Activated CD4-positive, alpha-beta T cell treated with anti-CD3 and anti-CD28 coated beads, Interleukin-2, amount 50 U/mL, for 48 hours (primary cell): ENCODE data around the gene EHMT1.

ENCODE experiments used
- DNase-seq, 2 experiments: peaks; one replicate each; pipeline ENCODE4 v3.0.0-alpha.2; 2020

EHMT1 gene

GRCh38 chr9:137813651-137814415 lies 195.0 kb downstream of the EHMT1 start:
- DNase-seq, result no peak

DNA sequence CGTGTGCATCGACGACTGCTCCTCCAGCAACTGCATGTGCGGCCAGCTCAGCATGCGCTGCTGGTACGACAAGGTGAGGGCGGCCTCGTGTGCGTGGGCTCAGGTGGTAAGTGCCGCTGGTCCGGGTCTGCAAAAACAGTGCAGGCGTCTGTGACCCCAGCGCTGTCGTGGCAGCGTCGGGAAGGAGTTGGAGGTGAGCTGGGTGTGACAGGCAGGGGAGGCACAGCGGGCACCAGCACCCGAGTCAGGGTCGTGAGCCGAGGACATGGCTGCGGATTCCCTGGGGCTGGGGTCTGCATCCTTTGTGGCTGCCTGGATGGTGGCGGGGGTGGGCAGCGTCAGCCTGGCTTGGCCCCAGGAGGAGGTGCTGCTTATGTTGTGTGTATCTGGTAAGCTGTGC lies 195.6 kb downstream of the EHMT1 start:
- DNase-seq, result no peak

DNA sequence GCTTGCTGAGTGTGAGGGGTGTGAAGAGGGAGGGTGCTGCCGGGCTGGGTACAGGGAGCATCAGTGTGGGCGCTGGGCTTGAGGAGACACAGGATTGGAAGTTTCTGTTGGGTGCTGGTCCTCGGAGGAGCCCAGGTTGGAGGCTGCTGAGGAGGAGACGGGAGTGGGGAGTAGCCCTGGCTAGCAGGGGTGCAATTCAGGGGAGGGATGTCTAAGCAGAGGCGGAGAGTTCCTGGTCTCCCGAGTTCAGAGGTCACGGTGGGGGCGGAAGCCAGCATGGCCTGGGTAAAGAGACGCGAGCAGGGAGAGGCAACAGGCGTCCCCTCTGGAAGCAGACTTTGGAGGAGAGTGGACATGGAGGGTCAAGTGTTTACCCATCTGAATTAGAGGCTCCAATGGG lies 196.0 kb downstream of the EHMT1 start:
- DNase-seq, result no peak

DNA sequence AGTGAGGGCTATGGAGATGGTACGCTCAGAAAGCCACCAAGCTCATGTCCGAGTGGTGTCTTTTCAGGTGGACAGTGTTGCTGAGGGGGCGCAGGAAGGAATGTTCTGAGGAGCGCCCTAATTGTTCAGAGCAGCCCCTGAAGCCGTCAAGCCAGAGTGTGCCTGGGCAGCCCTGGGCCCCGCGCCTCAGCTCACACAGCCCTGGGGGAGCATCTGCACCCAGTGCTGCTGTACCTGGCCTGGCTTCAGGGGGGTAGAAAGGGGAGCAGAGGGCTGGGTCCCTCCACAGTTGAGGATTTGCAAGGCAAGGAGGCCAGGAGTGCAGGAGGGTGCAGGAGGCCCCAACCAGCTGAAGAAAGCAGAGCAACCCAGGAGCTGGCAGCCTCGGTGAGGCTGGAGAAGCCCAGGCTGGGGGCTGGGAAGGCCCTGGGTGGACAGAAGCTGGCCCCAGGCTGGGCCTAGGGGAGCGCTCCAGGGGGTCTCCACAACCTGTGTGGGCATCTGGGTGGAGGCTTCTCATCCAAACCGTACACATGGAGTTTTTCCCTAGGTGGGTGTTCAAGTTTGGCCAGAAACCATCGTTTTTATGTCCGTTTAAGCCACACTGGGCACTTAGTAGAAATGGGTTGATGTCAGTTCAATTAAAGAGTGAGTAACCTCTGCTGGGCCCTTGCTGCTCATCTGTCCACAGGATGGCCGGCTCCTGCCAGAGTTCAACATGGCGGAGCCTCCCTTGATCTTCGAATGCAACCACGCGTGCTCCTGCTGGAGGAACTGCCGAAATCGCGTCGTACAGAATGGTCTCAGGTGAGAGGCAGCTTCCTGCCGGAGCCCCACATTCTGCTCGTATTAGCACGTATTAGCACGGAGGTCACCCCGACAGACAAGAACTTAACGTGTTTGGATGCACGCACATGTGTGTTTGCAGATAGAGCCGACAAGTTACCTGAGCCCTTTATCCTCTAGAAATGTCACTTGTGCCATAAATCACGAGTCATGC lies 196.8 kb downstream of the EHMT1 start:
- DNase-seq, result no peak

DNA sequence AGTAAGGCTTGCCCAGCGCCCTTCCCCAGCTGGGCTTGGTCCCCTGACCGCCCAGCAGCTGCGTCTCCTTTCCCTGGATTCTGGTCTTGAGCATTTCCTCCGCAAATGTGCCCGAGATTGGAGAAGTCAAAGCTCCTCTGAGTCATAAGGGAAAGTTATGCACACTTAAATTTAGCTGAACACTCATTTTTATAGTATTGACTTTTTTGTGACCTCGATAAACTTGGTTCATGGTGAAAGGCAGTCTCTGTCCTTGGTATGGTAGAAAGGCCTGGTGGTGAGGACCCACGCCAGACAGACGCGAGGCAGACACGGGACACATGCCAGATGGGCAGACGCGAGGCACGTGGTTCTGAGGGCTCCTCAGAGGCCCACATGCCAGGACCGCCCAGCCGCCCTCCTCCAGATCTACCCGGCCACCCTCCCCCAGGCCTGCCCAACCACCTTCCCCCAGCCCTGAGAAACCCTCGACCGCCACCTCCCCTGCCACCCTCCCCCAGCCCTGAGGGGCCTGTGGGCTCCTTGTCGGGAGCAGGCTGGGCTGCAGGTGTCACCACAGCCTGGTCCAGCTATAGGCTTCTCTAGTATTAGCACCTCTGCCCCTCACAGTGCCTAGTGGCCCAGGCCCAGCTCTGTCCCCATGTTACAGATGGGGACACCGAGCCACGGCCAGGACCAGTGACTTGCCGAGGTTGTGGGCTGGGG lies 197.9 kb downstream of the EHMT1 start:
- no peak for DNase-seq

GRCh38 chr9:137817236-137818200 lies 198.7 kb downstream of the EHMT1 start:
- no peak for DNase-seq

- DNase-seq, result no peak
Observed at GRCh38 chr9:137818286-137818685, 199.5 kb downstream of the EHMT1 start.

DNA sequence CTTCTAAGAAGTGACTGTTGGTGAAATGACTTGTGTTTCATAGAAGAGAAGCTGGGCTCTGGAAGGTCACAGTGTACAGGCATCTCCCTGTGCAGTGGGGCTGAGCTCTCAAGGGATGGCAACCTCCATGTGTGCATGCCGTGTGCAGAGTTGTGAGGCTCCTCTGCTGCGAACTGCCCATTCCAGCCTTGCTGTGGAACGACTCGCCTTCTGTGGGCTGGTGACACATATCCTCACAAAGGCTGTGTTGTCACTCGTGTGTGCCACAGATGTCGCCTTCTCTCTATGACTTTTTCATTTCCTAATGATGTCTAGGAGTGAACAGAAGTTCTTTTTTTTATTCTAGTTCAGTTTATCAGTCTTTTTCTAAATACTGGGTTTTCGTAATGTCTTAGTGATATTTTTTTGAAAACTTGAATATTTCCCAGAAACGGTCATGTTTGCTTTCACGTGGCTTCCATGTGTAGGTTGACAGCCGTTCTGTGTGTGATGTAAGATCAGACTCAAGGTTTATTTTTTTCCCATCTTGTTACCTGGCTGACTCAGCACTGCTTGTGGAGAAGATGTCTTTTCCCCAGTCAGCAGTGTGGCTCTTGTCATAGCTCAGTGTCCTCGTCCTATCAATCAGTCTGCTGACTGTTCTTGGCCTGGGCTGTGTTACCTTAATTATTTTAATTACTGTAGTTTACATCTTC lies 201.5 kb downstream of the EHMT1 start:
- no peak for DNase-seq

DNA sequence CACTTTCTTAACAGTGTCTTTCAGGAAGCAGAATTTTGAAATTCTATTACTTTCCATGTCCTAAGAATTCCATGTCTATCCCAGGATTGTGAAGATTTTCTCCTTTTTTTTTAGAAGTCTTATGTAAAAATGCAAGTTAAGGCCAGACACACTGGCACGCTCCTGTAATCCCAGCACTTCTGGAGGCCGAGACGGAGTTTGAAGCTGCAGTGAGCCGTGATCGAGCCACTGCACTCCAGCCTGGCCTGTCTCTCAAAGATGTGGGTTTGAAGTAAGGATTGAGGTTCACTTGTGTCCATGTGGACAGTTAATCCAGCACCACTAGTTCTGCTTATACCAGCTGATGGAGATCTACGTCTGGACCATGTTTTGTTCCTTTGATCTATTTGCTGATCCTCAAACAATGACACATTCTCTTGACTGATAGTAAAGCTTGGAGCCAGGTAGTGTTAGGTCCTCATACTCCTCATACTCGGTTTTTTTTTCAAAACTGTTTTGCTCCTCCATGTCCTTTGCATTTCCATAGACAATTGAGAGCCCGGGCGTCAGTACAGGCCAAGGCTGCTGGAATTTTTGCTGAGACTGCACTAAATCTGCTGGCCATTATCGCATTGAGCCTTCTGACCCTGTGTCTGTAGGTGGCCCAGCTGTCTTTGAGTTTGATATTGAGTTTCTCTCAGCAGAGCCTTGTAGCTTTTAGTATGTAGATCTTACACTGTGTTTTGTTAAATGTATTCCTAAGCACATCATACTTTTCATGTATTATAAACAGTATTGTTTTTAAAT lies 205.4 kb downstream of the EHMT1 start:
- no peak for DNase-seq

- no peak for DNase-seq
Observed at GRCh38 chr9:137825324-137825989, 206.7 kb downstream of the EHMT1 start.

DNA sequence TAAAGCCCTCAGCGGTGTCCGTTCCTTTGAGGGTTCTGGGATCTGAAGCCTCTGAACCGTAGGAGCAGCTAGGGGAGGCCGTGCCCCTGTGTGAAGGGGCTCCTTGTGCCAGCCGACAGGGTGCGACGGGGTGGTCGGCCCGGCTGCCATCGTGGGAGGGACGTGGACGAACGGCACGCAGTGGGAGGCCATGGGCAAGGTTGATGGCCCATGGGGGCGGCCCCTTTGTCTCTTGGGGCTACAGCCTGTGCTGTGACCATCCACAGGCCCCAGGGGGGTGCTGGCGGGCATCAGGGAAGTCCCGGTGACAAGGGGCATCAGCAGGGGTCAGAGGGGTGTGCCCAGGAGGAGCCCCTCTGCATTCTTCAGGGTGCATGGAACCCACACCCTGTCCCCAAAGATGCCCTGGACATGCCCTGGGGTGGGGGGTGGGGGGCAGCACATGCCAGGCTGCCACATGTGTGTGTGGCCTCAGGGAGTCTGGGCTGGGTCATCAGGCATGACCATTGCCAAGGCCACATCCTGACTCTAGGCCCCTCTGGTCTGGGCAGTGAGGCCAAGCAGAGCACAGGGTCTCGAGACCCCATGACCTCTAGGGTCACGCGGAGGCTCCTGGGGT lies 209.2 kb downstream of the EHMT1 start:
- DNase-seq, result no peak

GRCh38 chr9:137828527-137829259 lies 209.9 kb downstream of the EHMT1 start:
- no peak for DNase-seq

- DNase-seq, result no peak
Observed at GRCh38 chr9:137829260-137829996, 210.6 kb downstream of the EHMT1 start.

- DNase-seq, result no peak
Observed at GRCh38 chr9:137832191-137832700, 213.4 kb downstream of the EHMT1 start.

DNA sequence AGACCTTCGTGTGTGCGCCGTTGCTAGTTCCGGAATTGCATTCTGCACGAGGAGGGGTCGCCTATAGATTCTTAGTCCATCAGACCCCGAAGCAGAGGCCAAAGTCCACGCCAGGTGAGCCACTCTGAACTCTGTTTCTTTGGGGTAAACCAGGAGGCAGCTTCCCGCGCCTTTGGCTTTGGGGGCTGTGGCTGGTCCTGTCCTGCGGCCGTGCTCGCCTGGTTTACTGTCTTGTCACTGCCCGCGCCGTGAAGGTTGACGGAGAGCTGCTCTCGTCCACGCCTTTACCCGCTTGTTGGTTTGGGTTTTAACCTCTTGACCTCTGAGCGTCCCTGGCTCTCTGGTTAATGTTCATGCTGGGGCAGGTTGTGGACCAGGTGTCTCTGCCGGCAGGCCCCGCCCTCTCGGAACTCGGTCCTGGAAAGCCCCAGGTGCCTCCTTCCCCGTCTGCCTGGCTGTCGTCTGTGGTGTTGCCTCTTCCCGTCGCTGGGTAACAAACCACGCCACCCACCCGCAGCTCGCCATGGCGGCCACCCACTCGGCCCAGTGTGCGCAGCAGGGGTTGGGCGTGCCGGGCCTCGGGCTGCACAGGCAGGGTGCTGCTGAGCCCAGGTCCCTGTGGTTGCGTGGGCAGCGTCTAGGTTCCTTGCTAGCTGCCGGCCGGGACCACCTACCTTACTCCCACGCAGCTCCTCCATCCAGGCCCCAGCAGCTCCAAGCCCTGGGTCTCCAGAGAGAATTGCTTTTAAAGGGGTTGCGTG lies 214.2 kb downstream of the EHMT1 start:
- no peak for DNase-seq

GRCh38 chr9:137833721-137834613 lies 215.2 kb downstream of the EHMT1 start:
- no peak for DNase-seq
